Measurements from ENCODE around the gene ADGRE3.

DNA sequence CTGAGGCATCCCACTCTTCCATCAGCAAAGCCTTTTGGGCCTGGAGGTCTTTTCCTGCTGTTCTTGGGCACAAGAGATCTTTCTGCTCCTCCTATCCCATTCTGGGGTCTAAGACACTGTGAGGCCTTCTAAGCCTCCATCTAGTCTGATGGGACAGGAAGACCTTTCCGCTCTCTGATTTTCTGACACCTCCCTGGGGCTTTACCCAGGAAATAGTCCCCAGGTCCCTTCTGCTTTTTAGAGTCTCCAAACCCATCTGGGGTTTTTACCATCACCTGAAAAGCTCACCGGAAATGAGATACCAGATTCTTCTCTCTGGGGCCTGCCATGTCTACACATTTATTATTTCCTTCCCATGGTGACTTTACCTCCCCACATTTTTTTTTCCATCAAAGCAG lies 70.7 kb downstream of the ADGRE3 start:
- TF ChIP-seq, protein P1, sequence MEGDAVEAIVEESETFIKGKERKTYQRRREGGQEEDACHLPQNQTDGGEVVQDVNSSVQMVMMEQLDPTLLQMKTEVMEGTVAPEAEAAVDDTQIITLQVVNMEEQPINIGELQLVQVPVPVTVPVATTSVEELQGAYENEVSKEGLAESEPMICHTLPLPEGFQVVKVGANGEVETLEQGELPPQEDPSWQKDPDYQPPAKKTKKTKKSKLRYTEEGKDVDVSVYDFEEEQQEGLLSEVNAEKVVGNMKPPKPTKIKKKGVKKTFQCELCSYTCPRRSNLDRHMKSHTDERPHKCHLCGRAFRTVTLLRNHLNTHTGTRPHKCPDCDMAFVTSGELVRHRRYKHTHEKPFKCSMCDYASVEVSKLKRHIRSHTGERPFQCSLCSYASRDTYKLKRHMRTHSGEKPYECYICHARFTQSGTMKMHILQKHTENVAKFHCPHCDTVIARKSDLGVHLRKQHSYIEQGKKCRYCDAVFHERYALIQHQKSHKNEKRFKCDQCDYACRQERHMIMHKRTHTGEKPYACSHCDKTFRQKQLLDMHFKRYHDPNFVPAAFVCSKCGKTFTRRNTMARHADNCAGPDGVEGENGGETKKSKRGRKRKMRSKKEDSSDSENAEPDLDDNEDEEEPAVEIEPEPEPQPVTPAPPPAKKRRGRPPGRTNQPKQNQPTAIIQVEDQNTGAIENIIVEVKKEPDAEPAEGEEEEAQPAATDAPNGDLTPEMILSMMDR (IDR thresholded peaks at IDR 0.05; ENCODE audit: low read depth, low read length, poor library complexity, severe bottlenecking) = no peak
- TF ChIP-seq EZH2phosphoT487 (IDR thresholded peaks at IDR 0.05; ENCODE audit: borderline replicate concordance, low read length) = no peak
